ENCODE data around the gene SLK.

Gene SLK

DNA sequence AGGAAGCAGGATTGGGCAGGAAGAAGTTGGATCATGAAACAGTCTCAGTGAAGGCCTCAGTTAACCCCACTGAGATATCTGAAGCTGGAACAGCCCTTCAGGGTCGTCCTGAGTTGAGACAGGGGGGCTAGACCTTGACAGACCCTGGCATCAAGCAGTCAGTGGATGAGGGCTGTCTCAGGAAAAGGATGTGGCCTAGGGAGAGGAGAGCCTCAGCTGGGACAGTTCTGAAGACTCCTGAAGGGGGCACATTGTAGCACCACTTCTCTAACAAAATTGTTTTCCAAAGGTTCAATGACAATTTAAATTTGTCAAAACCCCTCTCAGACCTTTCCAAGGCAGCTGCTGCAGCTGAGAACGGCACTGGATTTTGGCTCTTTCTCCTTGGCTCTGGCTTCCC lies 15.8 kb upstream of the SLK start:
- Histone ChIP-seq H2AFZ (ENCODE audit: low read depth, low read length, severe bottlenecking) (no peak overlapping the region), H3K4me2 (ENCODE audit: low read depth, low read length, poor library complexity, severe bottlenecking) (no peak overlapping the region), H3F3A (ENCODE audit: insufficient read depth) (no peaks in the 10 kb centered on the region), H3K27me3 (ENCODE audit: low read length) (no peaks in the 10 kb centered on the region), H4K20me1 (ENCODE audit: low read depth, low read length) (no peaks in the 10 kb centered on the region), H3K4me3 (ENCODE audit: insufficient read depth, low read length, poor library complexity, severe bottlenecking) (no peak overlapping the region), H3K27ac (ENCODE audit: low read depth, low read length) (no peak overlapping the region), H3K36me3 (ENCODE audit: low read length) (no peaks in the 10 kb centered on the region), H3K79me2 (ENCODE audit: insufficient read depth, low read length) (no peaks in the 10 kb centered on the region), H3K9me2 (replicated peaks; ENCODE audit: insufficient read depth, low read length) (no peaks in the 10 kb centered on the region), H3K9ac (ENCODE audit: low read length) (no peak overlapping the region), H3K9me3 (ENCODE audit: insufficient read depth, low read length) (no peaks in the 10 kb centered on the region)
- TF ChIP-seq, protein P1, sequence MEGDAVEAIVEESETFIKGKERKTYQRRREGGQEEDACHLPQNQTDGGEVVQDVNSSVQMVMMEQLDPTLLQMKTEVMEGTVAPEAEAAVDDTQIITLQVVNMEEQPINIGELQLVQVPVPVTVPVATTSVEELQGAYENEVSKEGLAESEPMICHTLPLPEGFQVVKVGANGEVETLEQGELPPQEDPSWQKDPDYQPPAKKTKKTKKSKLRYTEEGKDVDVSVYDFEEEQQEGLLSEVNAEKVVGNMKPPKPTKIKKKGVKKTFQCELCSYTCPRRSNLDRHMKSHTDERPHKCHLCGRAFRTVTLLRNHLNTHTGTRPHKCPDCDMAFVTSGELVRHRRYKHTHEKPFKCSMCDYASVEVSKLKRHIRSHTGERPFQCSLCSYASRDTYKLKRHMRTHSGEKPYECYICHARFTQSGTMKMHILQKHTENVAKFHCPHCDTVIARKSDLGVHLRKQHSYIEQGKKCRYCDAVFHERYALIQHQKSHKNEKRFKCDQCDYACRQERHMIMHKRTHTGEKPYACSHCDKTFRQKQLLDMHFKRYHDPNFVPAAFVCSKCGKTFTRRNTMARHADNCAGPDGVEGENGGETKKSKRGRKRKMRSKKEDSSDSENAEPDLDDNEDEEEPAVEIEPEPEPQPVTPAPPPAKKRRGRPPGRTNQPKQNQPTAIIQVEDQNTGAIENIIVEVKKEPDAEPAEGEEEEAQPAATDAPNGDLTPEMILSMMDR (IDR thresholded peaks at IDR 0.05; ENCODE audit: insufficient read depth, low read length, poor library complexity, severe bottlenecking): no peak

DNA sequence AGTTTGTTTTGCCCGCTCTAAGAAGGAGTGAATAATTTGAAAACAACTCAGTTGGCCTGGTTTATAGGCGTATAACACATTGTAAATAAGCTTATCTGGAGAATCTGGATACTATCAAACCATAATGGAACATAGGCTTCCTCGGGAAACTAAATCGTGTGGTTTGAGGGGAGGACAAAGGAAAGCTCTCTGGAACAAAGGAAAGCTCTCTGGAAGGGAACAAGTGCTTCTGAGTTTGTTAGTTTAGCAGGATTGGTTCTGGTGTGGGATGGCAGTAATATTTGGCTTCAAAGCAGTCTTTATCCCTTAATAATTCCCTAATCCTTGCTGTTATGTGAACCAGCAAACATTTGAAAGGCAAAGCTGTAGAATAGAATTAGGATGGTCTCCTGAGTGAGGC lies 15.0 kb upstream of the SLK start:
- no peaks in the 10 kb centered on the region for H3F3A ChIP-seq (ENCODE audit: insufficient read depth)
- H3K4me2 ChIP-seq (ENCODE audit: low read depth, low read length, poor library complexity, severe bottlenecking): no peak overlapping the region
- H3K9me3 ChIP-seq (ENCODE audit: insufficient read depth, low read length): no peaks in the 10 kb centered on the region
- H3K79me2 ChIP-seq (ENCODE audit: insufficient read depth, low read length): no peaks in the 10 kb centered on the region
- TF ChIP-seq EZH2phosphoT487 (conservative IDR thresholded peaks at IDR 0.05; ENCODE audit: low read length): no peak
- TF ChIP-seq, protein P1 (IDR thresholded peaks at IDR 0.05; ENCODE audit: insufficient read depth, low read length, poor library complexity, severe bottlenecking): no peak
- no peaks in the 10 kb centered on the region for H3K27me3 ChIP-seq (ENCODE audit: low read length)
- H3K9me2 ChIP-seq (replicated peaks; ENCODE audit: insufficient read depth, low read length): no peaks in the 10 kb centered on the region
- H3K27ac ChIP-seq (ENCODE audit: low read depth, low read length): no peak overlapping the region
- no peaks in the 10 kb centered on the region for H3K36me3 ChIP-seq (ENCODE audit: low read length)
- no peak overlapping the region for H2AFZ ChIP-seq (ENCODE audit: low read depth, low read length, severe bottlenecking)
- H3K9ac ChIP-seq (ENCODE audit: low read length): no peak overlapping the region
- H3K4me3 ChIP-seq (ENCODE audit: insufficient read depth, low read length, poor library complexity, severe bottlenecking): no peak overlapping the region
- no peaks in the 10 kb centered on the region for H4K20me1 ChIP-seq (ENCODE audit: low read depth, low read length)

DNA sequence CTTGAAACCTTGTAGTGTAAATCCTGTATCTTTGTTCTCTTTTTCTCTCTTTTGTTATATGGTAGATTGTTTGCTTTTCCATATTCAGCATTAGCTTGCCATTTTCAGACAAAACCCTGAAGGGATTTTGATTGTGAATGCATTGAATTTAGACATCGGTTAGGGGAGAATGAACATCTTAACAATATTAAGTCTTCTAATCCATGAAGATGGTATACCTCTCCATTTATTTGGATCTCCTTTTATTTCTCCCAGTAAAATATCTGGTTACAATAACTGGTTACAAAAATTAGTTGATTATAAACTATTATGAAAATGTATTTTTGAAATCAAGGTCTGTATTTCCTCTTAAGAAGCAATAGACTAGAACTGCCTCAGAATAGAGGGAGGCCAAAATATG lies 12.4 kb upstream of the SLK start:
- no peaks in the 10 kb centered on the region for H3K27me3 ChIP-seq (ENCODE audit: low read length)
- no peak overlapping the region for H2AFZ ChIP-seq (ENCODE audit: low read depth, low read length, severe bottlenecking)
- no peak overlapping the region for H3K4me3 ChIP-seq (ENCODE audit: insufficient read depth, low read length, poor library complexity, severe bottlenecking)
- H3K9ac ChIP-seq (ENCODE audit: low read length): no peak overlapping the region
- H3F3A ChIP-seq (ENCODE audit: insufficient read depth): no peaks in the 10 kb centered on the region
- H4K20me1 ChIP-seq (ENCODE audit: low read depth, low read length): no peaks in the 10 kb centered on the region
- H3K9me2 ChIP-seq (replicated peaks; ENCODE audit: insufficient read depth, low read length): no peaks in the 10 kb centered on the region
- H3K4me2 ChIP-seq (ENCODE audit: low read depth, low read length, poor library complexity, severe bottlenecking): no peak overlapping the region
- H3K27ac ChIP-seq (ENCODE audit: low read depth, low read length): no peak overlapping the region
- no peaks in the 10 kb centered on the region for H3K36me3 ChIP-seq (ENCODE audit: low read length)
- H3K9me3 ChIP-seq (ENCODE audit: insufficient read depth, low read length): no peaks in the 10 kb centered on the region
- TF ChIP-seq, protein P1 (IDR thresholded peaks at IDR 0.05; ENCODE audit: insufficient read depth, low read length, poor library complexity, severe bottlenecking): no peak
- TF ChIP-seq EZH2phosphoT487 (conservative IDR thresholded peaks at IDR 0.05; ENCODE audit: low read length): no peak
- no peaks in the 10 kb centered on the region for H3K79me2 ChIP-seq (ENCODE audit: insufficient read depth, low read length)

DNA sequence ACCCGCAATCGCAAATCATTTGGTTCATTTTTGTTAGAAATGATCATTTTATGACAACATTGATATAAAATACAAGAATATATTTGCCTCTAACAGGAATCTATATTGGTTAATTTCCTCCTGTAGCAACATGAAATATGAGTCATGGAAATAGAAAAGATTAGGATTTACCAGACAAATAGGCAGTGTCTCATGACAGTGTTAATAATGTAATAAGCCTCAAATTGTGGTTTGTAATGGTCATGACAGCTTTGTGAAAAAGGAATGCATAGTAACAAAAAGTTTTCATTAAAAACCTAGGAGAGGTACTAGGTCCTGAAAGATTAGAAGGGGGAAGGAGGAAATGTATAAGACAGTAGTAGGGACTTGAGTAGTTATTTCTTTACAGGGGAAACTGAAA lies 7.9 kb upstream of the SLK start:
- Histone ChIP-seq H3K27ac (ENCODE audit: low read depth, low read length) (no peak overlapping the region), H3K36me3 (ENCODE audit: low read length) (no peaks in the 10 kb centered on the region), H4K20me1 (ENCODE audit: low read depth, low read length) (no peaks in the 10 kb centered on the region), H3K4me3 (ENCODE audit: insufficient read depth, low read length, poor library complexity, severe bottlenecking) (no peak overlapping the region), H3K27me3 (ENCODE audit: low read length) (no peaks in the 10 kb centered on the region), H2AFZ (ENCODE audit: low read depth, low read length, severe bottlenecking) (no peak overlapping the region), H3K4me2 (ENCODE audit: low read depth, low read length, poor library complexity, severe bottlenecking) (no peak overlapping the region), H3F3A (ENCODE audit: insufficient read depth) (no peaks in the 10 kb centered on the region), H3K9me3 (ENCODE audit: insufficient read depth, low read length) (no peaks in the 10 kb centered on the region), H3K9me2 (replicated peaks; ENCODE audit: insufficient read depth, low read length) (no peaks in the 10 kb centered on the region), H3K9ac (ENCODE audit: low read length) (no peak overlapping the region), H3K79me2 (ENCODE audit: insufficient read depth, low read length) (no peaks in the 10 kb centered on the region)
- TF ChIP-seq, protein P1 (IDR thresholded peaks at IDR 0.05; ENCODE audit: insufficient read depth, low read length, poor library complexity, severe bottlenecking): no peak
- TF ChIP-seq EZH2phosphoT487 (conservative IDR thresholded peaks at IDR 0.05; ENCODE audit: low read length): no peak
